Central memory CD8-positive, alpha-beta T cell (primary cell): ENCODE measurements around the gene MARCHF6.

Experiments
- ATAC-seq: fragments of 150-1000 bp; cut with Tn5 transposase; replicated peaks from 2 replicates; pipeline ENCODE4 v1.10.0; 2022; ENCODE audit warnings: mild to moderate bottlenecking, moderate FRiP score, moderate number of reproducible peaks; ENCODE audit not compliant: poor library complexity, severe bottlenecking; ENCODE audit errors: extremely low read depth
- DNase-seq, 2 donors: peaks; one replicate each; pipeline ENCODE4 v3.0.0; 2021; ENCODE audit warnings: low spot score in 2 of 2
- H3K27ac Mint-ChIP-seq: one replicate; pipeline ENCODE4 v1.8.0; 2022; ENCODE audit warnings: low read depth, mild to moderate bottlenecking, moderate library complexity, mixed read lengths
- H3K27me3 Mint-ChIP-seq: one replicate; pipeline ENCODE4 v1.8.0; 2022; ENCODE audit warnings: mixed read lengths
- H3K36me3 Mint-ChIP-seq: one replicate; pipeline ENCODE4 v1.8.0; 2022; ENCODE audit warnings: mild to moderate bottlenecking, moderate library complexity, mixed read lengths; ENCODE audit not compliant: insufficient read depth
- H3K4me1 Mint-ChIP-seq: one replicate; pipeline ENCODE4 v1.8.0; 2022; ENCODE audit warnings: mixed read lengths
- H3K4me3 Mint-ChIP-seq: one replicate; pipeline ENCODE4 v1.8.0; 2022; ENCODE audit warnings: mild to moderate bottlenecking, moderate library complexity, mixed read lengths
- H3K9me3 Mint-ChIP-seq: one replicate; pipeline ENCODE4 v1.8.0; 2022; ENCODE audit warnings: mixed read lengths

Gene MARCHF6

DNA sequence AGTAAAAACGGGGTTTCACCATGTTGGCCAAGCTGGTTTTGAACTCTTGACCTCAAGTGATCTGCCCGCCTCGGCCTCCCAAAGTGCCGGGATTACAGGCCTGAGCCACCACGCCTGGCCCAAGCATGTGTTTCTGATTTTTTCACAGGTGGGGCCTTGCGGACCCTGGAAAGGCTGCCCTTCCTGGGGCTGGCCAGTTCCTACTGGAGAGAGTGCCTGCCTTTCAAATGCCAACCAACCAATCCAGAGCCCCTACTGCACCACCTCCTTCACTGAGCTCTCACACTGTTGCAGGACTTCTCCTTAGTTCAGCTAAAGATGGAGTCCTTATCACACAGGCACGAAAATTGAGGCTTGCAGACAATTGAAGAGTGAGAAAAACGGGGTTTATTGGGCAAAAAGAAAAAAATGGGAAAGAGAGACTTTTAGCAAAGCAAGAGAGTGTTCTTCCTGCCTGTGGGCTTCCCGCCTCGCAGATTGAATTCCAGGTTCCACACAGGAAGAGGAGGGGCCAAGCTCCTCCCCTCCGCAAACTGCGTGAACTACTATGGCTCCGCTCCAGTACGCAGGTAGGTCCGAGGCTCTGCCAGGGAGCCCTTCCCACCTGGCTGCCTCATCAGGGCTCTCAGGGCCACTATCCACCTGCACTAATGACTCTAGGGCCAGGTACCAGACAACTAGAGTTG is 37.5 kb upstream of the MARCHF6 start:
- Mint-ChIP-seq H3K4me1 (no peaks in the 10 kb centered on the region), H3K27me3 (no peaks in the 10 kb centered on the region), H3K4me3 (no peak overlapping the region), H3K9me3 (no peaks in the 10 kb centered on the region), H3K36me3 (peaks cover 1% of the 10 kb centered on the region), H3K27ac (no peak overlapping the region)
- ATAC-seq (no peak), DNase-seq (no peak)

DNA sequence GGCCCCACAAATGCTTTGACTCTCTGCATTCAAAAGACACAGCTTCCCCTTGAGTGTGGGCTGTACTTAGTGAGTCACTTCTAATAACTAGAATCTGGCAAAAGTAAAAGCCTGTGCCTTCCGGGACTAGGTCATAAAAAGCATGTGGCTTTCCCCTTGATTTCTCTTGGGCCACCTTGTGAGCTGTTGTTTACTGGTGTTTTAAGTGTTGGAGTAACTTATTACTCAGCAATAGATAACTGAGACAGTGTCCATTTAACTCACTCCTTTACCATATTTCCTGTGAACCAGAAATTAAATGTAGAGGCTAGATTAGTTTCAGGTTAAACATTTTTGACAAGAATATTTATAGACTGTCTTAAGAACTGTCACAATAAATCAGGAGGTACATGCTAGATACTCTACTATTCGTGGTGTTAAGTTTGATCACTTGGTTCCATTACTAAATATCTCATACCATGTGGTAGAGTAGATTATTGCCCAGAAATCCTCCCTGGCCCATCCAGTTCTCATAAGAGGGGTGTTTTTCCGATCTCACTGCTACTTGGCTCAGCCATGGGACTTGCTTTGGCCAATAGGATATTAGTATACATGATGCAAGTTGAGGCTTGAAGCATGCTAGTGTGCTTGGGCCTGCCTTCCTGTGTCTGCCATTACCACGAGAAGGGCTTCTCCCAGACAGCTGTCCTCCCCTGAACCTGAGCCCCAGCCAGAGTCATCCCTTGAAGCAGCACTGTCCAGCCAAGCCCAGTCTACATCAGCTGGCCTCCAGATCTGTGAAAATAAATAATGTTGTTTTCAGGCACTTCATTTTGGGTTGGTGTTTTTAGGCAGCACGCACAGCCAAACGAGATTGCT is 35.4 kb upstream of the MARCHF6 start:
- H3K27me3 Mint-ChIP-seq = no peaks in the 10 kb centered on the region
- DNase-seq (no peak), ATAC-seq (no peak)

DNA sequence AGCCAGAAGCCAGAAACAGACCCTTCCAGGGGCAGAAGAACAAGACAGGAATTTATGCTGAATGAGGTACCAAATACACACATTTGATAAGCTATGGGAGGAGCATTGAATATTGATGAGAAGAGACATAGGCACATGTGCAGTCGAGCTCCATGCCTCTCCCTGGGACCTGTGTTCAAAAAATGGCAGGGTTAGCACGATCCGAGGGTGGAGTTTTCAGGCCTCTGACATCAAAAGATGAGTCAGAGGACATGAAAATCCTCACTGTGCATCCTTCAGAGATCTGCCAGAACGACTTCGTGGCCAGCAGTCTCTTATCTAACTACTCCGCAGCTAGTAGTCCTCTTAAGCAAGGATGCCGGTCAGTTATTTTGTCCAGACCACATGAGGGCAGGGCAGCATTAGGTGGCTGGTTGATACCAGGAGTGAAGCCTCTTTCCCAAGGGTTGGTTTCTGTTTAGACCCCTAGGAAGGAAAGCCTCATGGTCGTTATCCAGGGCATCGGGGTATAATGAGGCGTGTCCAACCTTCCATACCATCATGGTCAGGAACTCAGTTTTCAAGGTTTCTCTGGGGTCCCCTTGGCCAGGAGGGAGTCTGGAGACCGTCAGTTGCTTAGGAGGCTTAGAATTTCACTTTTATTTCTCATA is 34.2 kb upstream of the MARCHF6 start:
- Mint-ChIP-seq H3K4me3 (no peak overlapping the region), H3K4me1 (no peaks in the 10 kb centered on the region), H3K9me3 (no peaks in the 10 kb centered on the region), H3K27me3 (no peaks in the 10 kb centered on the region), H3K36me3 (peaks cover 1% of the 10 kb centered on the region), H3K27ac (no peak overlapping the region)
- DNase-seq (no peak), ATAC-seq (no peak)

More for the DNA sequence above, 35.4 kb upstream of the MARCHF6 start:
- H3K4me3 Mint-ChIP-seq = no peak overlapping the region
- no peak overlapping the region for H3K27ac Mint-ChIP-seq
- H3K4me1 Mint-ChIP-seq = no peaks in the 10 kb centered on the region
- H3K9me3 Mint-ChIP-seq = no peaks in the 10 kb centered on the region
- H3K36me3 Mint-ChIP-seq = peaks cover 1% of the 10 kb centered on the region

DNA sequence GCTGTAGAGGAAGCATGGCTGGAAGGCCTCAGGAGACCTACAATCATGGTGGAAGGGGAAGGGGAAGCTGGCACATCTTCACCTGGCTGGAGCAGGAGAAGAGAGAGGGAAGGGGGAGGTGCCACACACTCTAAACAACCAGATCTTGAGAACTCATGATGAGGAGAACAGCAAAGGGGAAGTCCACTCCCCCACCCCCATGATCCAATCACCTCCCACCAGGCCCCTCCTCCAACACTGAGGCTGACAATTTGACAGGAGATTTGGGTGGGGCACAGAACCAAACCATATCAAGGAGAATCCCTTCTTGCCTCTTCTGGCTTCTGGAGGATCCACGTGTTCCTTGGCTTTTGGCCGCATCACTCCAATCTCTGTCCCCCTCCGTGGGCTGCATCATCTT is 32.7 kb upstream of the MARCHF6 start:
- DNase-seq = no peak
- Mint-ChIP-seq H3K9me3 (no peaks in the 10 kb centered on the region), H3K36me3 (no peaks in the 10 kb centered on the region), H3K4me3 (no peak overlapping the region), H3K4me1 (no peaks in the 10 kb centered on the region), H3K27me3 (no peaks in the 10 kb centered on the region), H3K27ac (no peak overlapping the region)
- no peak for ATAC-seq

DNA sequence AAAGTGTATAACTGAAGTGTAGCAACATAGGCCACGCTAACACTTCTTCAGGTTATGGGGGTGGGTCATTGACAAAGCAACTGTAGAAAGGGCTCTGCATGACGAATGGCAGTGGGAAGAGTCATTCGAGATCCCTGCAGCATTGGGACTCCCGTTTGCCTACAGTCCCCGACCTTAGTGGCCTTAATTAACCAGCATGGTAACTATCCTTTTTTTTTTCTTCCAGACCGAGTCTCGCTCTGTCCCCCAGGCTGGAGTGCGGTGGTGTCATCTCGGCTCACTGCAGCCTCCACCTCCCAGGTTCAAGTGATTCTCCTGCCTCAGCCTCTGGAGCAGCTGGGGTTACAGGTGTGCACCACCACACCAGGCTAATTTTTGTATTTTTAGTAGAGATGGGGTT is 31.6 kb upstream of the MARCHF6 start:
- DNase-seq = no peak
- H3K27me3 Mint-ChIP-seq = no peaks in the 10 kb centered on the region
- no peaks in the 10 kb centered on the region for H3K36me3 Mint-ChIP-seq

DNA sequence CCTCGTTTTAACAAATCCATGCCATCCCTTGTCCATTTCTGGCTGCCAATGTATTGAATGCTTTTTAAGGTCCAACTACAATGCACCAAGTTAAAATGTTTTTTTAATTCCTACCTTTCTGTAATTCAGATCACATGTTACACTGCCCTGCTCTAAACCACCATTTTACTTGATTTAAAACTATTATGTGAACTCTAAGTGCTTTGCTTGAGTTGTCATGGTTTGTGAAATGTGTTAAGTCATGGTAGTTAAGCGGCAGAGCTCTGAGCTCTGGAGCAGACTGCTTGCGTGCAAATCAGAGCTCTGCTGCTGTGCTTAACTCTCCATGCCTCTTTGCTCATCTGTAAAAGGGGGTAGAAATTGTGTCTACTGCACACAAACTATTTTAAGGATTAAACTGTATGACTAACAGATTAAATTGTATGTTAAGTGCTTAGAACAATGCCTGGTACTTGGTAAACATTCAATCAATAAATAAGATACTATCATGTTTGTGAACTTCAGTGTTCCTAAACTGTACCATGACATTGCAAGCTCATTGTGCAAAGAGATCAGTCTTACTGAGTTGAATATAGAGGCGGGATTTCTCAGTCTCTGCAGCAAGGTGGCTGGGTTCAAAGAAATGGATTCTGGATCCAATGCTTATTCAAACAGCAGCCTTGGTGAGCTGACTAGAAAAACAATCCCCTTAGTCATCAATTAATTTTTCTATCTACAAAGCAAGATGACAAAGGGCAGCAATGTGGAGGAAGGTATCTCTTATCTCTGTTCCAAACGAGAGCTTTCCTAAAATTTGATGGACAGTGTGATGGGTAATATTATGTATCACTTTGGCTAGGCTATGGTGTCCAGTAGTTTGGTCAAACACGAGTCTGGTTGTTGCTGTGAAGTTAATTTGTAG is 29.7 kb upstream of the MARCHF6 start:
- Mint-ChIP-seq H3K4me1 (no peaks in the 10 kb centered on the region), H3K4me3 (no peak overlapping the region), H3K36me3 (no peaks in the 10 kb centered on the region), H3K9me3 (no peaks in the 10 kb centered on the region), H3K27me3 (no peaks in the 10 kb centered on the region), H3K27ac (no peak overlapping the region)
- no peak for DNase-seq
- ATAC-seq = no peak

More for the DNA sequence above, 31.6 kb upstream of the MARCHF6 start:
- no peak overlapping the region for H3K27ac Mint-ChIP-seq
- H3K4me1 Mint-ChIP-seq = no peaks in the 10 kb centered on the region
- ATAC-seq = no peak
- H3K4me3 Mint-ChIP-seq = no peak overlapping the region
- H3K9me3 Mint-ChIP-seq = no peaks in the 10 kb centered on the region

DNA sequence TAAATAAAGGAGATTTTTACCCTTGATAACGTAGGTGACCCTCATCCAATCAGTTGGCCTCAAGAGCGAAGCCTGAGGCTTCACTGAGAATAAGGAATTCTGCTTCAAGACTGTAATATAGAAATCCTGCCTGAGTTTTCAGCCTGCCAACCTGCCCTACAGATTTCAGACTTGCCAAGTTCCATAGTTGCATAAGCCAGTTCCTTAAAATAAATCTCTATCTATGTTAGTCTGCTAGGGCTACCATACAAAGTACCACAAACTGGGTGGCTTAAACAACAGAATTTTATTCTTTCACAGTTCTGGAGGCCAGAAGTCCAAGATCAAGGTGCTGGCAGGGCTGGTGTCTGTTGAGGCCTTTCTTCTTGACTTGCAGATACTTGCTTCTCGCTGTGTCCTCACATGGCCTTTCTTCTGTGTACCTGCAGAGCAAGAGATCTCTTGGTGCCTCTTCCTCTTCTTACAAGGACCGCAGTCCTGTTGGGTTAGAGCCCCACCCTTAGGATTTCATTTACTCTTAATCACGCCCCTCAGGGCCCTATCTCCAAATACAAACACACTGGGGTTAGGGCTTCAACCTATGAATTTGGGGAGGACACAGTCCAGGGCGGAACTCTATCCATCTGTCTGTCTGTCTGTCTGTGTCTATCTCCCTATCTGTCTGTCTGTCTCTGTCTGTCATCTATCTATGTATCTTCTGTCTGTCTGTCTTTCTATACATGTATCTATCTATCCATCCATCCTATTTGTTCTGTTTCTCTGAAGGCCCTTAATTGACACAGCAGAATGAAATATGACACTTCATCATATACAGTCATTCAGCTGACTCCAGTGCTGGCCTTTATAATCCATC is 28.8 kb upstream of the MARCHF6 start:
- Mint-ChIP-seq H3K36me3 (no peaks in the 10 kb centered on the region), H3K4me3 (no peak overlapping the region), H3K9me3 (no peaks in the 10 kb centered on the region), H3K27me3 (no peaks in the 10 kb centered on the region), H3K4me1 (no peaks in the 10 kb centered on the region), H3K27ac (no peak overlapping the region)
- no peak for DNase-seq
- ATAC-seq = no peak

DNA sequence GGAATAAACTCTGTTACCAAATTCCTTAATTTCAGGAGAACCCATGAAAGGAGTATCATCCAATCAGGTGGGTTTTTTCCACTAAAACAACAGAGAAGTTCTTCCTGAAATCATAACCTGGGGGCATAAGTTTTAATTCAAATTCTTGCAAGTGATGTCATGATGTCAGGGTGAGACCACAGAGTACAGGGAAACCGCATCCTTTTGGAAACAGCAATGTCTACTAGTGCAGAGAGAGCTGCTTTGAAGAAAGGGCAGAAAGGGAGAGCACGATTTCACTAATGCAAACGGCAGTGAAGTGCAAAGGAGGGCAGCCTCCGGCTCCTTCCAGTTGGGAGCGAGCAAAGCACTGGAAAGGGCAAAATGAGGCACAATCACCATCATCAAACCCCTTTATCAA is 25.2 kb upstream of the MARCHF6 start:
- Mint-ChIP-seq H3K9me3 (no peaks in the 10 kb centered on the region), H3K27ac (no peak overlapping the region), H3K4me1 (peaks cover 5% of the 10 kb centered on the region), H3K36me3 (no peaks in the 10 kb centered on the region), H3K4me3 (no peak overlapping the region), H3K27me3 (peaks cover 29% of the 10 kb centered on the region)
- DNase-seq = no peak
- ATAC-seq = no peak

DNA sequence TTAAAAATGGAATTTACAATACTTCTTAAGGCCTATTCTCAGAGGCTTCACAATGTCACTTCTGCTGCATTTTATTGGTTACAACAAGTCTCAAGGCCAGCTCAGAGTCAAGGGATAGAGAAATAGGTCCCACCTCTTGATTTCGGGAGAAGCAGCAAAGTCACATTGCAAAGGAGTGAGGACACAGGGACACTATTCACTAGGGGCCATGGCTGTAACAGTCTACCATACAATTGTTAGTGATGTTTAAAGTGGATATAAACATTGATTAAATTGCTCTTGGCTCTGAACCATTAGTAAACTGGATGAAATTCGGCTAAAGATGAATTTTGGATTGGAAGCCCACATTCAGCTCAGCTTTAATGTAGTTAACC is 24.1 kb upstream of the MARCHF6 start:
- no peaks in the 10 kb centered on the region for H3K9me3 Mint-ChIP-seq
- H3K4me3 Mint-ChIP-seq = no peak overlapping the region
- ATAC-seq = no peak
- no peak overlapping the region for H3K27ac Mint-ChIP-seq
- no peaks in the 10 kb centered on the region for H3K36me3 Mint-ChIP-seq
- peaks cover 9% of the 10 kb centered on the region for H3K4me1 Mint-ChIP-seq
- H3K27me3 Mint-ChIP-seq = peaks cover 40% of the 10 kb centered on the region
- no peak for DNase-seq

DNA sequence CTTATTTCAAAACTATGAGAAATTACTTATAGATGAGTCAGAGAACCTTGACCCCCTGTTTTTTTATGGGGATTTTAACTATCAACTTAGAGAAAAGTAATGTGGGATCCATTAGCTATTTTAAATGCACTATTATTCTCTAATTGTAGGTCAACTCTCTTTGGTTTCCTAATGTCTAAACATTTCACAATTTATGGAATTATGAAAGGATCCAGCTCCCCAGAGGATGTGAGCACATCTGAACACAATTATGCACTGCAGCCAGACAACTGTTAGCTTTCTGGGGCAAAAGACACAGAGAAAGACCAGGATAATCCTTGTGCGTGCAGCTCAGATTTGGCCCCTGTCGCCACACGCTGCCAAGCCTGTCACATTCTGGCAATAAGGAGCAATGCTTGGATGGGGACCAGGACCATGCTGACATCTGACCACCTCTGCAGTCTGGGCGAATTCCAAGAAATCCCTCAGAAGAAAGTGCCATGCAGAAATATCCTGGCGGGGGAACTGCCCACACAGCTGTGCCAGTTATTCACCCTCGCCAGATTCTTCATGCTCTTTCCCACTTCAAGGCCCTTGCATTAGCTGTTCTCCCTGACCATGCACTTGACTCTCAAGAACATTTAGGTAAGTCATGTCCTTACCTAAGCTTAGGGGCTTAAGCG is 23.5 kb upstream of the MARCHF6 start:
- Mint-ChIP-seq H3K4me1 (peaks cover 9% of the 10 kb centered on the region), H3K27me3 (peaks cover 45% of the 10 kb centered on the region), H3K9me3 (no peaks in the 10 kb centered on the region), H3K27ac (no peak overlapping the region), H3K36me3 (no peaks in the 10 kb centered on the region), H3K4me3 (no peak overlapping the region)
- DNase-seq = no peak
- ATAC-seq = no peak

DNA sequence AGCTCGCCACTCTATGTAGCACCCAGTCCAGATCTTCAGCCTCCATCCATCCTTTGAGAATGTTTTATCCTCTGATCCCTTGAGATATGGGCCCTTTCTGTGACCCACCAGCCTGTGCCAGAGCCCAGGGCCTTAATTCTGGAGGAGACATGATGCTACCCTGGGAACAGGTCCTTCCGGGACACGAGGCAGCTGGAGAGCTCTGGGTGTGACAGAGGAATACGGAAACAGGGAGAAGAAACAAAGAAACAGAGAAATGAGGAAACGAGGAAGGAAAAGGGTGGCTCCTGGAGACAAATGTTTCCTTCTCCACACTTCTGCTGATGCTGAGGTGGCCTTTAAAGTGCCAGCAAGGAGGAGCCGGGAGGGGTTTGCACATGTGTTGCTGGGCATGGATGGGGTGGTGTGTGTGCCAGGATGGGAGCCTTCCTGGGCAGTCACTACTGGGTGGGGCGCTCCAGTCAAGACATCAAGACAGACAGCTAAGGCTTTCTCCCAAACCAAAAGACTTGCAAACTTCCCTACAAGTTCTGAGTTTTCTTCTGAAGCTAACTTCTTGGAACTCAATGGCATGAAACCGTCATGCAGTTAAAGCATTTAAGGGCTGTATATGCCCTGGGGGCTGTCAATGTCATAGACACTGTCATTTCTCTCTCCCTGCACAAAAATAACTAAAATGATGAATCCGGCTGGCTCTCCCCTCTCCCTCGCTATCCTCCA is 22.8 kb upstream of the MARCHF6 start:
- no peak overlapping the region for H3K27ac Mint-ChIP-seq
- H3K9me3 Mint-ChIP-seq = no peaks in the 10 kb centered on the region
- H3K27me3 Mint-ChIP-seq = peaks cover 52% of the 10 kb centered on the region
- H3K4me3 Mint-ChIP-seq = no peak overlapping the region
- no peaks in the 10 kb centered on the region for H3K36me3 Mint-ChIP-seq
- peaks cover 9% of the 10 kb centered on the region for H3K4me1 Mint-ChIP-seq
- ATAC-seq (no peak), DNase-seq (no peak)
